WERI-Rb-1 (cell line): ENCODE measurements around the gene WBP11.
"Not testable (repeated sequence)": the region's sequence is repeated elsewhere in the genome, so short reads cannot be mapped to it uniquely, and the experiment has no call there.

Experiments
- DNase-seq: peaks from one replicate; pipeline ENCODE4 v3.0.0-alpha.2; 2020
- H3K27ac ChIP-seq: fragments of 250-450 bp; sonication (Bioruptor Pico); 2 replicates; pipeline ENCODE4 v1.5.1; 2020; ENCODE audit warnings: mild to moderate bottlenecking, moderate library complexity
- H3K27me3 ChIP-seq: fragments of 250-450 bp; sonication (Bioruptor Pico); 2 replicates; pipeline ENCODE4 v1.5.1; 2021; ENCODE audit warnings: mild to moderate bottlenecking, low read depth, moderate library complexity; ENCODE audit not compliant: insufficient read depth, severe bottlenecking
- H3K36me3 ChIP-seq: fragments of 250-450 bp; sonication (Bioruptor Pico); 2 replicates; pipeline ENCODE4 v1.5.1; 2020; ENCODE audit warnings: mild to moderate bottlenecking, moderate library complexity
- H3K4me3 ChIP-seq: 2 replicates; pipeline ENCODE4 v1.5.1; 2011; ENCODE audit warnings: low read depth, mild to moderate bottlenecking, control low read depth, low read length
- H3K9me3 ChIP-seq: fragments of 250-450 bp; sonication (Bioruptor Pico); 2 replicates; pipeline ENCODE4 v1.5.1; 2021; ENCODE audit warnings: mild to moderate bottlenecking, moderate library complexity; ENCODE audit not compliant: severe bottlenecking
- TF ChIP-seq, protein P1 (sequence below): IDR thresholded peaks from 2 replicates; pipeline ENCODE4 v1.5.1; 2011; ENCODE audit warnings: low read depth, mild to moderate bottlenecking, control low read depth, inconsistent platforms, low read length

WBP11 gene

GRCh38 chr12:14769969-14770495 is 33.2 kb downstream of the WBP11 start:
- Histone ChIP-seq H3K4me3 (peak overlapping the region; percentile 86), H3K9me3 (peaks cover 5% of the 10 kb centered on the region), H3K36me3 (peaks cover 11% of the 10 kb centered on the region)

DNA sequence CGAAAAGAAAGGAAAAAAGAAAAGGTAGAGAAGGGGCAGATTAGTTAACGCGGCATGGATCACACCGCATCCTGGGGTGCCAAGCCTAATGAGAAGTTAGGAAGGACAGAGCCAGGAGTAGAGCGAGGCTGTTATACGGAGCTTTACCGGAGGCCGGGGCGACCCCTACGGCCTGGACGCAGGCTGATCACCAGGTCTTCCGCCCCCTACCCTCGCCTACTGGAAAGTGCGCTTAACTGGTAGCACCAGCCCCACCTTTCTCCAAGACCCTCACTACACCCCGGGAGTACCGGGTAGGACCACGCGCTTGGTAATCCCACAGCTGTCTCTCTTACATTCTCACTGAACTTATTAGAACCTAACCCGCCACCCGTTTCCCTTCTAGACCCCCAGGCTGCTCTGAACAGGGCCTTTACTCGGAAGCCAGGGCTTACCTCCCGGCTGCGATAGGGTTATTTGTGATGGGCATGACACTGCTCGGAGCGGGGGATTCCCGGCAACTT is 33.8 kb downstream of the WBP11 start:
- peak overlapping the region; percentile 98 for H3K27ac ChIP-seq
- TF ChIP-seq, protein P1, sequence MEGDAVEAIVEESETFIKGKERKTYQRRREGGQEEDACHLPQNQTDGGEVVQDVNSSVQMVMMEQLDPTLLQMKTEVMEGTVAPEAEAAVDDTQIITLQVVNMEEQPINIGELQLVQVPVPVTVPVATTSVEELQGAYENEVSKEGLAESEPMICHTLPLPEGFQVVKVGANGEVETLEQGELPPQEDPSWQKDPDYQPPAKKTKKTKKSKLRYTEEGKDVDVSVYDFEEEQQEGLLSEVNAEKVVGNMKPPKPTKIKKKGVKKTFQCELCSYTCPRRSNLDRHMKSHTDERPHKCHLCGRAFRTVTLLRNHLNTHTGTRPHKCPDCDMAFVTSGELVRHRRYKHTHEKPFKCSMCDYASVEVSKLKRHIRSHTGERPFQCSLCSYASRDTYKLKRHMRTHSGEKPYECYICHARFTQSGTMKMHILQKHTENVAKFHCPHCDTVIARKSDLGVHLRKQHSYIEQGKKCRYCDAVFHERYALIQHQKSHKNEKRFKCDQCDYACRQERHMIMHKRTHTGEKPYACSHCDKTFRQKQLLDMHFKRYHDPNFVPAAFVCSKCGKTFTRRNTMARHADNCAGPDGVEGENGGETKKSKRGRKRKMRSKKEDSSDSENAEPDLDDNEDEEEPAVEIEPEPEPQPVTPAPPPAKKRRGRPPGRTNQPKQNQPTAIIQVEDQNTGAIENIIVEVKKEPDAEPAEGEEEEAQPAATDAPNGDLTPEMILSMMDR: peak; percentile 60
- H3K36me3 ChIP-seq: peaks cover 13% of the 10 kb centered on the region
- peak overlapping the region; percentile 86 for H3K4me3 ChIP-seq
- DNase-seq: peak; percentile 53
- peaks cover 5% of the 10 kb centered on the region for H3K9me3 ChIP-seq
- H3K27me3 ChIP-seq: no peaks in the 10 kb centered on the region

More at GRCh38 chr12:14769969-14770495, 33.2 kb downstream of the WBP11 start:
- Histone ChIP-seq H3K27me3 (no peaks in the 10 kb centered on the region), H3K27ac (peak overlapping the region; percentile 98)
- DNase-seq: peak; percentile 89
- TF ChIP-seq, protein P1: peak; percentile 90

- Histone ChIP-seq H3K27ac (peak overlapping the region; percentile 98), H3K4me3 (peak overlapping the region; percentile 86), H3K27me3 (no peaks in the 10 kb centered on the region), H3K9me3 (peaks cover 5% of the 10 kb centered on the region), H3K36me3 (peaks cover 13% of the 10 kb centered on the region)
- TF ChIP-seq, protein P1: no peak
- no peak for DNase-seq
Observed at GRCh38 chr12:14768823-14769405, 34.4 kb downstream of the WBP11 start.

GRCh38 chr12:14767617-14768016 is 35.7 kb downstream of the WBP11 start:
- no peak for DNase-seq
- H3K27ac ChIP-seq: no peak overlapping the region
- H3K4me3 ChIP-seq: no peak overlapping the region
- peaks cover 5% of the 10 kb centered on the region for H3K9me3 ChIP-seq
- H3K27me3 ChIP-seq: no peaks in the 10 kb centered on the region
- peaks cover 13% of the 10 kb centered on the region for H3K36me3 ChIP-seq
- TF ChIP-seq, protein P1: no peak

- Histone ChIP-seq H3K4me3 (no peak overlapping the region), H3K9me3 (peaks cover 5% of the 10 kb centered on the region), H3K27me3 (no peaks in the 10 kb centered on the region), H3K27ac (no peak overlapping the region), H3K36me3 (peaks cover 13% of the 10 kb centered on the region)
- no peak for DNase-seq
- TF ChIP-seq, protein P1: no peak
Observed at GRCh38 chr12:14766649-14767215, 36.5 kb downstream of the WBP11 start.

- H3K27me3 ChIP-seq, H3K4me3 ChIP-seq, H3K9me3 ChIP-seq, DNase-seq, H3K27ac ChIP-seq: not testable (repeated sequence)
- peaks cover 13% of the 10 kb centered on the region for H3K36me3 ChIP-seq
Observed at GRCh38 chr12:14766020-14766419, 37.3 kb downstream of the WBP11 start.
